GM19239 (cell line): ENCODE results near the gene CDH13.
A peak's percentile ranks its signal among the peaks of the same experiment; 100 is the strongest.

Experiments
- DNase-seq: peaks from one replicate; pipeline ENCODE4 v3.0.0; 2011; ENCODE audit warnings: low spot score; ENCODE audit not compliant: insufficient read length
- FAIRE-seq: peaks from 2 replicates; lab custom pipeline; 2011; peaks lifted over from hg19 to GRCh38; lab: Jason Lieb, UNC

CDH13 gene

GRCh38 chr16:83808573-83809014, 1181.8 kb downstream of the CDH13 start:
- FAIRE-seq (no peak), DNase-seq (no peak)

- DNase-seq (no peak), FAIRE-seq (no peak)
These were observed 1182.3 kb downstream of the CDH13 start for GRCh38 chr16:83809092-83809491.

- FAIRE-seq (peak; percentile 65), DNase-seq (no peak)
These were observed 1184.1 kb downstream of the CDH13 start for GRCh38 chr16:83810901-83811300.

- FAIRE-seq (no peak), DNase-seq (no peak)
These were observed 1187.3 kb downstream of the CDH13 start for GRCh38 chr16:83813823-83814658.

- DNase-seq (no peak), FAIRE-seq (no peak)
These were observed 1187.9 kb downstream of the CDH13 start for GRCh38 chr16:83814659-83814985.

- no peak for FAIRE-seq
- DNase-seq = no peak
These were observed 1190.3 kb downstream of the CDH13 start for GRCh38 chr16:83817022-83817421.

GRCh38 chr16:83818276-83818675, 1191.5 kb downstream of the CDH13 start:
- no peak for FAIRE-seq
- DNase-seq = no peak

- FAIRE-seq (no peak), DNase-seq (no peak)
These were observed 1192.6 kb downstream of the CDH13 start for GRCh38 chr16:83819361-83819760.

GRCh38 chr16:83826146-83826913, 1199.6 kb downstream of the CDH13 start:
- peak; percentile 84 for DNase-seq
- peak; percentile 92 for FAIRE-seq

GRCh38 chr16:83830091-83830768, 1203.5 kb downstream of the CDH13 start:
- DNase-seq = no peak
- no peak for FAIRE-seq

GRCh38 chr16:83830769-83831455, 1204.1 kb downstream of the CDH13 start:
- DNase-seq (no peak), FAIRE-seq (no peak)

- no peak for FAIRE-seq
- no peak for DNase-seq
These were observed 1204.8 kb downstream of the CDH13 start for GRCh38 chr16:83831456-83831987.

GRCh38 chr16:83833921-83834320, 1207.2 kb downstream of the CDH13 start:
- FAIRE-seq (no peak), DNase-seq (no peak)

- DNase-seq = no peak
- no peak for FAIRE-seq
These were observed 1209.1 kb downstream of the CDH13 start for GRCh38 chr16:83835586-83836566.

- FAIRE-seq (no peak), DNase-seq (no peak)
These were observed 1210.8 kb downstream of the CDH13 start for GRCh38 chr16:83837566-83837965.

GRCh38 chr16:83838151-83838550, 1211.4 kb downstream of the CDH13 start:
- DNase-seq (no peak), FAIRE-seq (no peak)

- DNase-seq = no peak
- no peak for FAIRE-seq
These were observed 1212.8 kb downstream of the CDH13 start for GRCh38 chr16:83839561-83839960.

GRCh38 chr16:83840060-83840617, 1213.4 kb downstream of the CDH13 start:
- no peak for DNase-seq

GRCh38 chr16:83842291-83842690, 1215.5 kb downstream of the CDH13 start:
- DNase-seq (no peak), FAIRE-seq (no peak)

More at GRCh38 chr16:83840060-83840617, 1213.4 kb downstream of the CDH13 start:
- no peak for FAIRE-seq
